Prostate gland (tissue), 2 donors: Measurements from ENCODE around the gene MLIP.

Experiments
- CTCF ChIP-seq, 4 experiments: fragments of 200-600 bp in 2 of 4; fragments of 450-650 bp in 2 of 4; sonication (generic) in 2 of 4; IDR thresholded peaks; 1 replicate in 3 of 4; 2 replicates in 1 of 4; pipeline ENCODE4 v1.5.1; 2016 to 2019; ENCODE audit warnings: antibody characterized with exemption in 4 of 4, mild to moderate bottlenecking in 2 of 4, moderate library complexity in 2 of 4
- POLR2A ChIP-seq: fragments of 450-650 bp; IDR thresholded peaks from one replicate; pipeline ENCODE4 v1.6.1; 2016; ENCODE audit warnings: antibody characterized with exemption, mild to moderate bottlenecking

- TF ChIP-seq CTCF (IDR thresholded peaks at IDR 0.05) (no peak), POLR2A (no peak)
Observed at GRCh38 chr6:54156650-54157250, 45.5 kb downstream of the MLIP start.
